H1 (cell line): Measurements from ENCODE around the gene NOL4L. TPM values are rescaled to one million over a fixed set of nuclear protein-coding genes. Genes with fewer than 3 reads are reported as not detected.

ENCODE experiments used
- CTCF ChIA-PET: fragments of 300-600 bp; sonication (Branson Sonifier 250); formaldehyde crosslinking; loops from one replicate; lab custom pipeline; 2021; ENCODE audit not compliant: partially characterized antibody; lab: Charles Lee
- POLR2A ChIA-PET: fragments of 300-600 bp; sonication (Branson Sonifier 250); formaldehyde crosslinking; loops from one replicate; lab custom pipeline; 2021; ENCODE audit warnings: inconsistent platforms; ENCODE audit not compliant: partially characterized antibody; lab: Charles Lee
- DNase-seq, 2 experiments: peaks; one replicate each; pipeline versions ENCODE4 v3.0.0 to v3.0.0-alpha.2; 2010 to 2022; ENCODE audit warnings: low spot score in 2 of 2, low read depth in 1 of 2, mixed read lengths in 1 of 2
- FAIRE-seq: peaks from 2 replicates; lab custom pipeline; 2011; peaks lifted over from hg19 to GRCh38; lab: Jason Lieb, UNC
- H2AFZ ChIP-seq: 2 replicates; pipeline ENCODE4 v1.8.1; 2012; ENCODE audit warnings: low read length, inconsistent platforms
- H2AK5ac ChIP-seq: 2 replicates; pipeline ENCODE4 v1.6.1; 2013; ENCODE audit warnings: low read depth, low read length
- H2BK120ac ChIP-seq: replicated peaks from 2 replicates; pipeline ENCODE3; 2013; ENCODE audit warnings: low read depth, low read length, inconsistent platforms
- H2BK12ac ChIP-seq: 2 replicates; pipeline ENCODE4 v1.6.1; 2013; ENCODE audit warnings: low read depth, low read length
- H2BK15ac ChIP-seq: 2 replicates; pipeline ENCODE4 v1.6.1; 2013; ENCODE audit warnings: low read length
- H2BK20ac ChIP-seq: 2 replicates; pipeline ENCODE4 v1.6.1; 2013; ENCODE audit warnings: low read length
- H2BK5ac ChIP-seq: 2 replicates; pipeline ENCODE4 v1.6.1; 2013; ENCODE audit warnings: low read depth, low read length
- H3K14ac ChIP-seq: 2 replicates; pipeline ENCODE4 v1.6.1; 2013; ENCODE audit warnings: inconsistent platforms; ENCODE audit not compliant: insufficient read length
- H3K18ac ChIP-seq: 2 replicates; pipeline ENCODE4 v1.6.1; 2013; ENCODE audit warnings: low read length; ENCODE audit errors: extremely low read depth
- H3K23ac ChIP-seq: 2 replicates; pipeline ENCODE4 v1.6.1; 2013; ENCODE audit warnings: inconsistent platforms; ENCODE audit not compliant: insufficient read length
- H3K23me2 ChIP-seq: 2 replicates; pipeline ENCODE4 v1.6.1; 2013; ENCODE audit warnings: low read depth, low read length
- H3K27ac ChIP-seq: 2 replicates; pipeline ENCODE4 v1.6.1; 2011; ENCODE audit warnings: low read depth, low read length, inconsistent platforms
- H3K27me3 ChIP-seq, 4 experiments: replicated peaks in 1 of 4; 1 replicate in 1 of 4; 2 replicates in 3 of 4; pipeline versions ENCODE4 v1.6.1 to v1.8.1; 2011 to 2013; ENCODE audit warnings: low read length in 3 of 4, mild to moderate bottlenecking in 3 of 4, inconsistent platforms in 2 of 4, mixed read lengths in 2 of 4, moderate library complexity in 1 of 4; ENCODE audit not compliant: control insufficient read depth in 3 of 4, insufficient read depth in 3 of 4; ENCODE audit errors: extremely low read depth in 1 of 4
- H3K36me3 ChIP-seq, 4 experiments: 2 replicates each; pipeline versions ENCODE4 v1.6.1 to v1.8.1; 2011 to 2013; ENCODE audit warnings: mild to moderate bottlenecking in 4 of 4, low read length in 3 of 4, moderate library complexity in 2 of 4, control low read depth in 1 of 4, inconsistent platforms in 1 of 4; ENCODE audit not compliant: insufficient read depth in 4 of 4, control insufficient read depth in 2 of 4
- H3K4ac ChIP-seq: replicated peaks from 2 replicates; pipeline ENCODE3; 2013; ENCODE audit warnings: low read length, low read depth, mixed read lengths, inconsistent platforms; ENCODE audit not compliant: insufficient read length
- H3K4me1 ChIP-seq, 4 experiments: replicated peaks in 1 of 4; 1 replicate in 1 of 4; 2 replicates in 3 of 4; pipeline versions ENCODE4 v1.6.1 to v1.8.1; 2011 to 2013; ENCODE audit warnings: low read length in 3 of 4, inconsistent platforms in 2 of 4, mixed read lengths in 1 of 4; ENCODE audit not compliant: insufficient read depth in 4 of 4, control insufficient read depth in 3 of 4
- H3K4me2 ChIP-seq, 2 experiments: 2 replicates each; pipeline versions ENCODE4 v1.6.1 to v1.8.1; 2011 to 2013; ENCODE audit warnings: low read depth in 2 of 2, low read length in 2 of 2, control low read depth in 1 of 2, inconsistent platforms in 1 of 2, mild to moderate bottlenecking in 1 of 2; ENCODE audit not compliant: insufficient read depth in 1 of 2
- H3K4me3 ChIP-seq, 4 experiments: fragments of 200-600, 300-600 bp in 1 of 4; sonication (generic), shearing (Covaris generic), sonication (Bioruptor Twin) in 1 of 4; 2 replicates each; pipeline versions ENCODE4 v1.5.1 to v1.8.1; 2011 to 2016; ENCODE audit warnings: low read length in 4 of 4, low read depth in 3 of 4, control low read depth in 2 of 4, inconsistent platforms in 2 of 4, mild to moderate bottlenecking in 2 of 4, mixed read lengths in 1 of 4, moderate library complexity in 1 of 4; ENCODE audit not compliant: insufficient read depth in 2 of 4; ENCODE audit errors: extremely low read depth in 1 of 4
- H3K56ac ChIP-seq: replicated peaks from 2 replicates; pipeline ENCODE3; 2013; ENCODE audit warnings: low read depth, mild to moderate bottlenecking, mixed read lengths, low read length, inconsistent platforms; ENCODE audit not compliant: insufficient read length
- H3K79me1 ChIP-seq: 2 replicates; pipeline ENCODE4 v1.6.1; 2013; ENCODE audit warnings: low read depth, low read length, control low read depth
- H3K79me2 ChIP-seq, 2 experiments: 2 replicates each; pipeline versions ENCODE4 v1.6.1 to v1.8.1; 2012 to 2013; ENCODE audit warnings: low read length in 2 of 2, mild to moderate bottlenecking in 2 of 2, inconsistent platforms in 1 of 2; ENCODE audit not compliant: insufficient read depth in 2 of 2, control insufficient read depth in 1 of 2
- H3K9ac ChIP-seq, 4 experiments: replicated peaks in 1 of 4; 1 replicate in 1 of 4; 2 replicates in 3 of 4; pipeline versions ENCODE4 v1.6.1 to v1.8.1; 2011 to 2013; ENCODE audit warnings: low read depth in 3 of 4, low read length in 3 of 4, control low read depth in 2 of 4, mild to moderate bottlenecking in 2 of 4, moderate library complexity in 2 of 4, inconsistent platforms in 1 of 4; ENCODE audit errors: extremely low read depth in 1 of 4
- H3K9me3 ChIP-seq, 2 experiments: 2 replicates each; pipeline versions ENCODE4 v1.6.1 to v1.8.1; 2012 to 2013; ENCODE audit warnings: mild to moderate bottlenecking in 2 of 2, moderate library complexity in 2 of 2, control low read depth in 1 of 2, inconsistent platforms in 1 of 2, low read depth in 1 of 2, low read length in 1 of 2, mixed read lengths in 1 of 2; ENCODE audit not compliant: insufficient read depth in 2 of 2
- H4K20me1 ChIP-seq, 2 experiments: replicated peaks in 1 of 2; 2 replicates each; pipeline versions ENCODE3 to v1.8.1; 2011 to 2013; ENCODE audit warnings: inconsistent platforms in 2 of 2, low read length in 2 of 2, mild to moderate bottlenecking in 1 of 2; ENCODE audit not compliant: insufficient read depth in 2 of 2, control insufficient read depth in 1 of 2
- H4K5ac ChIP-seq: 2 replicates; pipeline ENCODE4 v1.6.1; 2013; ENCODE audit warnings: low read length, low read depth, mixed read lengths, inconsistent platforms; ENCODE audit not compliant: insufficient read length
- H4K8ac ChIP-seq: 2 replicates; pipeline ENCODE4 v1.8.0; 2013; ENCODE audit warnings: mild to moderate bottlenecking, moderate library complexity, low read length, inconsistent platforms; ENCODE audit not compliant: insufficient read depth; ENCODE audit errors: extremely low read depth
- H4K91ac ChIP-seq: replicated peaks from 2 replicates; pipeline ENCODE3; 2013; ENCODE audit warnings: low read length, mixed read lengths, inconsistent platforms; ENCODE audit not compliant: insufficient read length
- BRCA1 ChIP-seq: IDR thresholded peaks from 2 replicates; pipeline ENCODE4 v1.6.1; 2012; ENCODE audit warnings: low read depth, low read length, improper control_type of control experiment
- CHD2 ChIP-seq: IDR thresholded peaks from 2 replicates; pipeline ENCODE4 v1.6.1; 2012; ENCODE audit warnings: low read length, improper control_type of control experiment
- CTBP2 ChIP-seq: IDR thresholded peaks from 2 replicates; pipeline ENCODE4 v1.7.0; 2011; ENCODE audit warnings: borderline replicate concordance, mild to moderate bottlenecking, moderate library complexity, mixed read lengths, low read length; ENCODE audit not compliant: insufficient read depth, insufficient read length
- HDAC2 ChIP-seq, 2 experiments: fragments of 300-600 bp in 1 of 2; sonication (generic) in 1 of 2; IDR thresholded peaks; 2 replicates each; pipeline ENCODE4 v1.6.1; 2011 to 2012; ENCODE audit warnings: low read depth in 2 of 2, low read length in 2 of 2, mild to moderate bottlenecking in 2 of 2, moderate library complexity in 2 of 2, borderline replicate concordance in 1 of 2, inconsistent platforms in 1 of 2
- KDM4A ChIP-seq: IDR thresholded peaks from one replicate; pipeline ENCODE4 v1.7.1; 2012; ENCODE audit warnings: low read depth, mild to moderate bottlenecking, moderate library complexity, low read length, inconsistent platforms; ENCODE audit not compliant: severe bottlenecking
- RAD21 ChIP-seq, 2 experiments: IDR thresholded peaks in 1 of 2; conservative IDR thresholded peaks in 1 of 2; 2 replicates each; pipeline ENCODE4 v1.6.1; 2011; ENCODE audit warnings: low read depth in 2 of 2, low read length in 2 of 2, improper control_type of control experiment in 1 of 2, inconsistent platforms in 1 of 2, mild to moderate bottlenecking in 1 of 2, moderate library complexity in 1 of 2
- RBBP5 ChIP-seq: IDR thresholded peaks from 2 replicates; pipeline ENCODE4 v1.7.1; 2012; ENCODE audit warnings: low read depth, mild to moderate bottlenecking, inconsistent platforms, low read length, moderate library complexity, borderline replicate concordance
- SP2 ChIP-seq: IDR thresholded peaks from 2 replicates; pipeline ENCODE4 v1.6.1; 2012; ENCODE audit warnings: mild to moderate bottlenecking, low read length, inconsistent platforms
- TAF1 ChIP-seq: IDR thresholded peaks from 2 replicates; pipeline ENCODE4 v1.6.1; 2011; ENCODE audit warnings: mild to moderate bottlenecking, low read depth, low read length
- TBP ChIP-seq: IDR thresholded peaks from 2 replicates; pipeline ENCODE4 v1.6.1; 2011; ENCODE audit warnings: low read depth, low read length, improper control_type of control experiment
- WGBS, 2 experiments: shearing (Covaris generic) in 1 of 2; methylation state at CpG; one replicate each; pipeline versions ENCODE4 v1.1.6 to v1.1.7; 2013 to 2015; ENCODE audit warnings: low lambda C conversion rate in 2 of 2, mixed read lengths in 2 of 2, inconsistent platforms in 1 of 2, low coverage in 1 of 2, missing lambda C conversion rate in 1 of 2; ENCODE audit not compliant: insufficient replicate concordance in 2 of 2, insufficient coverage in 1 of 2, insufficient read length in 1 of 2; ENCODE audit errors: extremely low coverage in 1 of 2, missing lambda C conversion rate in 1 of 2; 5-methylcytosine and 5-hydroxymethylcytosine counted together
- polyA plus RNA-seq, 7 experiments: library from polyadenylated mRNA; depleted of rRNA in 3 of 7; stranded (reverse) in 5 of 7; unstranded in 2 of 7; fragments of >200 nt in 5 of 7; fragments of 200-250 nt in 2 of 7; gene quantifications; 1 replicate in 5 of 7; 2 replicates in 1 of 7; 4 replicates in 1 of 7; pipeline versions ENCODE4 v1.2.1 to v1.2.3, GENCODE V29; 2011 to 2013; ENCODE audit warnings: missing spikeins in 2 of 7, mixed read lengths in 2 of 7
- total RNA-seq: library from RNA; stranded (reverse); fragmentation: NEBNext Ultra II Directional; extraction: Animal tissue kit (Norgen Biotek cat#: 25700); gene quantifications from 2 replicates; pipeline ENCODE4 v1.2.1, GENCODE V29; 2021

NOL4L gene
- total and polyA plus RNA-seq, 2 of the 8 experiments (the other 6 are each of a cell fraction or from before 2014, with no cell fraction given), result 15.3 to 23.7 TPM

GRCh38 chr20:32564921-32565734 lies 20.0 kb downstream of the NOL4L start:
- Histone ChIP-seq H3K36me3 (no peaks in the 10 kb centered on the region), H3K18ac (no peak overlapping the region), H3K23ac (no peak overlapping the region), H4K5ac (no peak overlapping the region), H2AK5ac (no peak overlapping the region), H3K14ac (no peak overlapping the region), H2BK15ac (no peak overlapping the region; the same call in 1 of the 2 replicates), H3K56ac (no peak overlapping the region), H3K4me1 (peaks cover 3 to 30% (median 12%) of the 10 kb centered on the region in 4 experiments), H2AFZ (no peak overlapping the region), H4K20me1 (peaks cover 3 to 10% of the 10 kb centered on the region in 2 experiments), H3K27ac (no peak overlapping the region), H3K4ac (no peak overlapping the region), H2BK12ac (no peak overlapping the region), H3K79me2 (no peaks in the 10 kb centered on the region), H3K4me2 (no peak overlapping the region), H2BK120ac (no peak overlapping the region), H2BK20ac (no peak overlapping the region), H2BK5ac (no peak overlapping the region), H3K79me1 (no peaks in the 10 kb centered on the region; the same call in 1 of the 2 replicates), H3K9ac (no peak overlapping the region), H3K27me3 (no peaks in the 10 kb centered on the region; a peak in 1 of 7 replicates), H4K91ac (no peak overlapping the region), H3K4me3 (no peak overlapping the region), H4K8ac (no peak overlapping the region), H3K23me2 (peaks cover 5% of the 10 kb centered on the region; the same call in 1 of the 2 replicates), H3K9me3 (no peaks in the 10 kb centered on the region)
- ChIA-PET CTCF (interaction anchor here (0.6 to 2.2 kb wide), 5 partner anchors 9 to 213 kb away, joined by 3 to 7 read pairs (median 4); no protein-coding TSS in a partner anchor), POLR2A (interaction anchor here (1.4 kb wide), 1 partner anchor 43 kb away, joined by 3 read pairs; no protein-coding TSS in a partner anchor)
- FAIRE-seq (no peak), DNase-seq (no peak)
- WGBS, 2 experiments, result 90% methylated on average over 13 of the region's 19 CpGs; no CpG with 5 or more reads in 1 of the 2 experiments
- no peak for TF ChIP-seq CHD2
- TF ChIP-seq SP2, result no peak
- TF ChIP-seq BRCA1, result no peak
- TF ChIP-seq TAF1, result no peak
- TF ChIP-seq CTBP2, result no peak
- no peak for TF ChIP-seq KDM4A
- TF ChIP-seq RBBP5, result no peak
- no peak for TF ChIP-seq TBP
- no peak for TF ChIP-seq HDAC2 (IDR thresholded peaks at IDR 0.05; ENCODE audit: borderline replicate concordance in 1 of 2, low read depth in 2 of 2, low read length in 2 of 2)
- no peak for TF ChIP-seq RAD21 (IDR thresholded peaks at IDR 0.05 in 1 of 2, conservative IDR thresholded peaks at IDR 0.05 in 1 of 2; ENCODE audit: low read depth in 2 of 2, low read length in 2 of 2)
